GM20000 (cell line): ENCODE measurements around the gene SNUPN.
"Not testable (repeated sequence)": the region's sequence is repeated elsewhere in the genome, so short reads cannot be mapped to it uniquely, and the experiment has no call there.

ENCODE experiments used
- DNase-seq: peaks from one replicate; pipeline ENCODE4 v3.0.0; 2012; ENCODE audit warnings: low spot score
- TF ChIP-seq, protein P1 (sequence below): IDR thresholded peaks from 2 replicates; pipeline ENCODE4 v1.5.1; 2012; ENCODE audit warnings: mild to moderate bottlenecking, control low read depth; ENCODE audit errors: extremely low read depth, missing control alignments

The SNUPN gene

DNA sequence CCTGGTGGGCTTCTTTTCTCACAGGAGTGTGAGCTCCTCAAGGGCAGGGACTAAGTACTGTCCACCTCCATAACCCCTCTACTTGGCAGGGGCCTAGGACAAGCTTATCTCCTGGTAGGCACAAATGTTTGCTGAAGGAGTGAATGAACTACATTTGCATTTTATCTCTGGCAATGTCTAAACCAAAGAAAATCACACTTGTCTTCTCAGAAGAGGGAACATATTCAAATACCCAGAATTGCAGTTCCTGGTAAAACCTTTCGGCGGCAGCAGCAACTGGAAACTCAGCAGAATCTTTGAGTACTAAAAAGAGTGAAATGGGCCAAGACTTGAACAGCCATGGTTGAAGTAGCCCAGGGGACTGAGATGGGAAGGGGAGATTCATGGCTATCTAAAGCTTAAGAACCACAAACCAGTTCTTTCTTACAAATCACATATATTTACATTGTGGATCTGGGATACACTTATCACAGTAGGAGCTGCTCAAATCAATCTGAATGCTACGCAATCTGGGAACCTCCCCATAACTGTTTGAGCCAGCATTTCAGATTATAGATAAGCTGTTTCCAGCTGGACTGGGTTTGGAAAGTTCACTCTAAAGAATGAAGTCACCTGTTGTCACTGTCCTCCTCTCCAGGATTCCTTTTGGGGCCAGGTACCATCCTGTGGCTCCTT, 27.7 kb downstream of the SNUPN start:
- no peak for DNase-seq
- TF ChIP-seq, protein P1, sequence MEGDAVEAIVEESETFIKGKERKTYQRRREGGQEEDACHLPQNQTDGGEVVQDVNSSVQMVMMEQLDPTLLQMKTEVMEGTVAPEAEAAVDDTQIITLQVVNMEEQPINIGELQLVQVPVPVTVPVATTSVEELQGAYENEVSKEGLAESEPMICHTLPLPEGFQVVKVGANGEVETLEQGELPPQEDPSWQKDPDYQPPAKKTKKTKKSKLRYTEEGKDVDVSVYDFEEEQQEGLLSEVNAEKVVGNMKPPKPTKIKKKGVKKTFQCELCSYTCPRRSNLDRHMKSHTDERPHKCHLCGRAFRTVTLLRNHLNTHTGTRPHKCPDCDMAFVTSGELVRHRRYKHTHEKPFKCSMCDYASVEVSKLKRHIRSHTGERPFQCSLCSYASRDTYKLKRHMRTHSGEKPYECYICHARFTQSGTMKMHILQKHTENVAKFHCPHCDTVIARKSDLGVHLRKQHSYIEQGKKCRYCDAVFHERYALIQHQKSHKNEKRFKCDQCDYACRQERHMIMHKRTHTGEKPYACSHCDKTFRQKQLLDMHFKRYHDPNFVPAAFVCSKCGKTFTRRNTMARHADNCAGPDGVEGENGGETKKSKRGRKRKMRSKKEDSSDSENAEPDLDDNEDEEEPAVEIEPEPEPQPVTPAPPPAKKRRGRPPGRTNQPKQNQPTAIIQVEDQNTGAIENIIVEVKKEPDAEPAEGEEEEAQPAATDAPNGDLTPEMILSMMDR = no peak

DNA sequence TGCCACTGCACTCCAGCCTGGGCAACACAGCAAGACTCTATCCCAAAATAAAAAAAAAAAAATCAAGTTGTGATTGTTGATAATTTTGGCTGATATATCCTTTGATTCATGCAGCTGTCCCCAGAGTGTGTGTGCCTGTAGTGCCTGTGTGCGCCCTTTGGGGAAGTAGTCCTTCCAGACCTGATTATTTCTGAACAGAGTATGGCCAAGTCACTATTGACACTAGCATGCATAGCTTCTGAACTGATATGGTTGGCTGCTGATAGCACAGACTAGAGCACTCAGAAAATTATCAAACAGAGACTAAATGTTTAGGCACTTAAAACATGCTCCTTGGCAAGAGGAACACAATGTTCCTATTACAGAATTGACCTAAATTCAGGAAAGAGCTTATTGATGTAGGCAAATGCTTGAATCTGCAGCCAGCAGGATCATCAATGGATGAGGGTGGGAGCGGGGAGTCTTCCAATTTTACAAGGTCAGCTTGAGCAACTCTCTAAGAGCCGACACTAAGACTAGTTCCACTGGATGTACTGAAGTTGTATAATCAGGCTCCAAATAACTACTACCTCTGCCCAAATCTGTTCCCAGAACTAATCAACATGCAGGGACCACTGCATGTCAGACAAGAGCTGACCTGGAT, 28.7 kb downstream of the SNUPN start:
- DNase-seq = no peak
- TF ChIP-seq, protein P1 = no peak

DNA sequence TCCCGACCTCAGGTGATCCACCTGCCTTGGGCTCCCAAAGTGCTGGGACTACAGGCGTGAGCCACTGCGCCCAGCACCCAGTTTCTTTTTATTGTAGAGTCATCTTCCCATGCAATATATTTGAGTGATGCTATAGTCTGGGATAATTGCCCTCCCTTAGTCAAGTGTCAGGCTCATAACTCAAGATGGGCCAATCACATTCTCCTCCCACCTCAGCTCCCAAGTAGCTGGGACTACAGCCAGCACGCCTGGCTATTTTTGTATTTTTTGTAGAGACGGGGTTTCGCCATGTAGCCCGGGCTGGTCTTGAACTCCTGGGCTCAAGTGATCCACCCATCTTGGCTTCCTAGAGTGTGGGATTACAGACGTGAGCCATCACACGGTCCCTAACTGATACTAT, 31.2 kb downstream of the SNUPN start:
- TF ChIP-seq, protein P1 = no peak
- DNase-seq = no peak

DNA sequence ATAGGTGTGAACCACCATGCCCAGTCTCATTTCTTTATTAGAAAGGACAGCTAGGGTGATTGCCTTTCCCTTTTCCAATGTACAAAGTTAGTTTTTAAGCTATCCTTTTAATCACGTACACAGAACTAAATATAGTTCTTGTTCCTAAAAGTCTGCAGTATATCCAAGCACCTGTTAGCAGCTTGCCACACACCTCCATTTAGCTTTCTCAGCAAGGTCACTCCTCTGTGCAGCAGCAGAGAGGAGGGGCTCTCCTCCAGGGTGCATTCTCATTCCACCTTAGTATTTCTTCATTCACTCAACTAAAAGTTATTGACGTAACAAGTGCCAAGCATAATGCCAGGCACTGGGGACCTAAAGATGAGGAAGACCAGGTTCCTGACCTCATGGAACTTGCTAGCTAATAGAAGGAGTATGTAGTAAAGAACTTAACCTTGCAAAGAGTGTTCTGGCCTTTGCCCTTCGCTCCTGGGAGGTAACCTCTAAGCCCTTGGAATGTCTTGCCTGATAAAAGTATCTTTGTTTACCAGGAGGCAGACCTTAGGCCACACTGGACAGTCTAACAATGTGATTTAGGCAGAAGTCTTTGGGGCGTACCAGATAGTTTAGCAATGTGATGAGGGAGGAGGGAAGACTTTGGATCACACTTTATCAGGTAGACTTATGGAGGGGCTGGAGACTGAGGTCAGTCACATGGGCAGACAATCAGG, 33.7 kb downstream of the SNUPN start:
- TF ChIP-seq, protein P1 = no peak
- DNase-seq = no peak

DNA sequence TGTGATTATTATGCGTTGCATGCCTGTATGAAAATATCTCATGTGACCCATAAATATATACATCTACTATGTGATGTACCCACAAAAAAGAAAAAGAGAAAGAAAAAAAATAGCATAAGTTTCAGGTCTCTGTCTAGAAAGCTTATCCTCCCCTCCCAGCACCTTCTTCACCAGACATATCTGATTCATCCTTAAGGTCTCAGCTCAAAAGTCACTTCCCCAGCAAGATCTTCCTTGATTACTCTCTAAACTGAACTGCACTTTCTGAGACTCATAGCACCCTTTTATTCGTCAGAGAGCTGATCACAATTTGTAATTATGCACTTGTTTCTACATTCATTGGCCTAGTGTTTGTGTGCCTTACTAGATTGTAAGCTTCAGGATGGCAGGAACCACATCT, 35.3 kb downstream of the SNUPN start:
- TF ChIP-seq, protein P1 = no peak
- no peak for DNase-seq

DNA sequence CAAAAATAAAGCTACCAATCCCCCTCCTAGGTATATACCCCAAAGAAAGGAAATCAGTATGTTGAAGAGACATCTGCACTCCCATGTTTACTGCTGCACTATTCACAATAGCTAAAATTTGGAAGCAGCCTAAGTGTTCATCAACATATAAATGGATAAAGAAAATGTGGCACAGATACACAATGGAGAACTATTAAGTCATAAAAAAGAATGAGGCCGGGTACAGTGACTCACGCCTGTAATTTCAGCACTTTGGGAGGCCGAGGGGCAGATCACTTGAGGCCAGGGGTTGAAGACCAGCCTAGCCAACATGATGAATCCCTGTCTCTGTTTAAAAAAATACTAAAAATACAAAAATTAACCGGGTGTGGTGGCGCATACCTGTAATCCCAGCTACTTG, 36.5 kb downstream of the SNUPN start:
- TF ChIP-seq, protein P1 = no peak
- no peak for DNase-seq

DNA sequence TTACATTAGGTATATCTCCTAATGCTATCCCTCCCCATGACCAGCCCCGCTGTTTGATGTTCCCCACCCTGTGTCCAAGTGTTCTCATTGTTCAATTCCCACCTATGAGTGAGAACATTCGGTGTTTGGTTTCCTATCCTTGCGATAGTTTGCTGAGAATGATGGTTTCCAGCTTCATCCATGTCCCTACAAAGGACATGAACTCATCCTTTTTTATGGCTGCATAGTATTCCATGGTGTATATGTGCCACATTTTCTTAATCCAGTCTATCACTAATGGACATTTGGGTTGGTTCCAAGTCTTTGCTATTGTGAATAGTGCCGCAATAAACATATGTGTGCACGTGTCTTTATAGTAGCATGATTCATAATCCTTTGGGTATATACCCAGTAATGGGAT, 39.1 kb downstream of the SNUPN start:
- not testable (repeated sequence) for DNase-seq
